Sigmoid colon (tissue), 7 donors: Measurements from ENCODE around the gene HMG20A. TPM values are rescaled to one million over a fixed set of nuclear protein-coding genes. Genes with fewer than 3 reads are reported as not detected.
A peak's percentile ranks its signal among the peaks of the same experiment; 100 is the strongest.

Experiments used
- DNase-seq: peaks from one replicate; pipeline ENCODE4 v3.0.0-alpha.2; 2019
- H3K27ac ChIP-seq, 4 donors: fragments of 200-600 bp; sonication (generic); one replicate each; pipeline ENCODE4 v1.5.1; 2016 to 2019; ENCODE audit warnings: mild to moderate bottlenecking in 1 of 4
- H3K27me3 ChIP-seq, 3 donors: fragments of 200-600 bp; sonication (generic); one replicate each; pipeline ENCODE4 v1.5.1; 2019; ENCODE audit warnings: mild to moderate bottlenecking in 1 of 3
- H3K36me3 ChIP-seq, 4 donors: fragments of 200-600 bp; sonication (generic); one replicate each; pipeline ENCODE4 v1.5.1; 2016 to 2019
- H3K4me1 ChIP-seq, 4 donors: fragments of 200-600 bp; sonication (generic); one replicate each; pipeline ENCODE4 v1.5.1; 2017 to 2019
- H3K4me3 ChIP-seq, 4 donors: fragments of 200-600 bp; sonication (generic); one replicate each; pipeline ENCODE4 v1.5.1; 2017 to 2019; ENCODE audit warnings: mild to moderate bottlenecking in 2 of 4, moderate library complexity in 1 of 4
- H3K9me3 ChIP-seq, 4 donors: fragments of 200-600 bp in 3 of 4; sonication (generic) in 3 of 4; one replicate each; pipeline versions ENCODE4 v1.5.1 to v1.6.1; 2013 to 2019
- EP300 ChIP-seq, 4 donors: sonication (generic); formaldehyde crosslinking; IDR thresholded peaks; one replicate each; pipeline ENCODE4 v1.6.1; 2017; ENCODE audit warnings: antibody characterized with exemption in 4 of 4
- POLR2A ChIP-seq, 2 donors: fragments of 450-650 bp; IDR thresholded peaks; one replicate each; pipeline ENCODE4 v1.6.1; 2016; ENCODE audit warnings: antibody characterized with exemption in 2 of 2, mild to moderate bottlenecking in 2 of 2, moderate library complexity in 2 of 2
- POLR2AphosphoS5 ChIP-seq, 4 donors: sonication (generic); formaldehyde crosslinking; IDR thresholded peaks; one replicate each; pipeline ENCODE4 v1.6.1; 2017; ENCODE audit warnings: antibody characterized with exemption in 4 of 4
- WGBS, 2 donors: extraction: QIAGEN DNeasy Blood & Tissue Kit; methylation state at CpG; one replicate each; pipeline ENCODE4 v1.1.7; 2013; 5-methylcytosine and 5-hydroxymethylcytosine counted together
- intact Hi-C: fragments of 100-400 bp; cut with DNase I; formaldehyde crosslinking; loops from one replicate; pipeline ENCODE4 v1.15.1; 2023
- polyA plus RNA-seq, 3 donors: library from polyadenylated mRNA; stranded (reverse); fragments of 200-250 nt; gene quantifications; one replicate each; pipeline ENCODE4 v1.2.3, GENCODE V29; 2013
- total RNA-seq, 4 donors: library from RNA; depleted of rRNA; stranded (reverse); fragments of >200 nt; gene quantifications; one replicate each; pipeline ENCODE4 v1.1.0, GENCODE V29; 2016
- TF ChIP-seq, protein P1 (sequence below), 4 experiments: fragments of 450-650 bp in 3 of 4; fragments of 200-600 bp in 1 of 4; IDR thresholded peaks; one replicate each; pipeline ENCODE4 v1.5.1; 2016 to 2019; ENCODE audit warnings: antibody characterized with exemption in 4 of 4, mild to moderate bottlenecking in 3 of 4, moderate library complexity in 2 of 4
- donor health status: healthy with polysubstance abuse.
- donor health status: Bipolar disorder and iron deficiency.
- donor health status: healthy.

Gene HMG20A
- 10 to 100 TPM; 22.5 to 29.0 (median 25.8) TPM for total RNA-seq
- 10 to 100 TPM in 2 of 3 donors, 1 to 10 TPM in 1; 7.8 to 19.1 (median 11.3) TPM for polyA plus RNA-seq

DNA sequence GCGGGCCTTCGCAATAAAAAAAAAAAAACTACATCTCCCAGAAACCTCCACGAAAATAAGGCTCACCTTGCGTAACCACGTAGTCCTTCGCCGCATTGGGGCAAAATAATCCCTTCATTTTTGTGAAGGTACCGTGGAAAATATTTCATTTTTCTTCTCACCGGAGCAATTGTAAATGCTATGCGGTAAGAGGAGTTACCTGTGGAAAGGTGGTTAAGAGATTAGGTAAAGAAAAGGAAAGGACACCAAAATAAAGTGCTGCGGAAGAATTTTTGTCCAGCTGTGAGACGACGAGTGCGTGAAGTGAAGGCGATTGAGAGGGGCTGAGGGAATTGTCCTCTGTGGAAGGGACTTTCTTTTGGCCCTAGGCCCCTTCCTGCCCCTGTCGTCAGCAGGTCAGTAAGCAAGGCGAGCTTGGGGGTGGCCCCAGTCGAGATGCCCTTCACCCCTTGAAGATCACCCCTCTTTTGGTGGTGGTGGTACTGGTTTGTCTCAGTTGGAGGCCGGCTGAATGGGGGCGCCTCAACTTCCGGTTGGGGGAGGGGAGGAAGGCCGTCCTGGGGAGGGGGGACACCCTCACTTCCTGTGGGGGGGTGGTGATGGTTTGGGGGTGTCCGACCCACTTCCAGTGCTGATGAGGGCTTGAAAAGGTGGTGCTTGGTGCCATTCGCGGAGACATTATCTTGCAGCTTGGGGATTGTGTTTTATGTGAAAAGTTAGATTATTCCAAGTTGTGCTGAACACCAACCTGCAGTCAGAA, at the start of gene HMG20A:
Gene HMG20A, plus strand, starts transcription at position 279 of the 760 bp plus-strand sequence. CDS start 37,520 bp downstream, outside the sequence.
- 1% methylated on average over 25 of the region's 25 CpGs for WGBS, 2 donors
- peak within 1 kb of the TSS; percentile 88 to 95 (median 90) for H3K4me3 ChIP-seq
- H3K27me3 ChIP-seq = no peaks in the 10 kb centered on the region
- no peaks in the 10 kb centered on the region for H3K9me3 ChIP-seq
- H3K36me3 ChIP-seq = no peaks in the 10 kb centered on the region
- DNase-seq = peak; percentile 80
- intact Hi-C loops = loop anchor here (1.0 to 2.0 kb wide), 2 partner anchors 77 to 350 kb away; partner anchors contain the start of gene TSPAN3
- H3K27ac ChIP-seq = peak within 1 kb of the TSS; percentile 93 to 97 (median 96)
- peaks cover 0 to 50% (median 44%) of the 10 kb centered on the region in 4 donors for H3K4me1 ChIP-seq
- TF ChIP-seq EP300 (IDR thresholded peaks at IDR 0.05) = no peak
- TF ChIP-seq POLR2A (IDR thresholded peaks at IDR 0.05) = peak in 1 of 2 donors; percentile 54
- TF ChIP-seq POLR2AphosphoS5 (IDR thresholded peaks at IDR 0.05) = peak; percentile 44 to 76 (median 55)
- TF ChIP-seq, protein P1, sequence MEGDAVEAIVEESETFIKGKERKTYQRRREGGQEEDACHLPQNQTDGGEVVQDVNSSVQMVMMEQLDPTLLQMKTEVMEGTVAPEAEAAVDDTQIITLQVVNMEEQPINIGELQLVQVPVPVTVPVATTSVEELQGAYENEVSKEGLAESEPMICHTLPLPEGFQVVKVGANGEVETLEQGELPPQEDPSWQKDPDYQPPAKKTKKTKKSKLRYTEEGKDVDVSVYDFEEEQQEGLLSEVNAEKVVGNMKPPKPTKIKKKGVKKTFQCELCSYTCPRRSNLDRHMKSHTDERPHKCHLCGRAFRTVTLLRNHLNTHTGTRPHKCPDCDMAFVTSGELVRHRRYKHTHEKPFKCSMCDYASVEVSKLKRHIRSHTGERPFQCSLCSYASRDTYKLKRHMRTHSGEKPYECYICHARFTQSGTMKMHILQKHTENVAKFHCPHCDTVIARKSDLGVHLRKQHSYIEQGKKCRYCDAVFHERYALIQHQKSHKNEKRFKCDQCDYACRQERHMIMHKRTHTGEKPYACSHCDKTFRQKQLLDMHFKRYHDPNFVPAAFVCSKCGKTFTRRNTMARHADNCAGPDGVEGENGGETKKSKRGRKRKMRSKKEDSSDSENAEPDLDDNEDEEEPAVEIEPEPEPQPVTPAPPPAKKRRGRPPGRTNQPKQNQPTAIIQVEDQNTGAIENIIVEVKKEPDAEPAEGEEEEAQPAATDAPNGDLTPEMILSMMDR (IDR thresholded peaks at IDR 0.05) = no peak

DNA sequence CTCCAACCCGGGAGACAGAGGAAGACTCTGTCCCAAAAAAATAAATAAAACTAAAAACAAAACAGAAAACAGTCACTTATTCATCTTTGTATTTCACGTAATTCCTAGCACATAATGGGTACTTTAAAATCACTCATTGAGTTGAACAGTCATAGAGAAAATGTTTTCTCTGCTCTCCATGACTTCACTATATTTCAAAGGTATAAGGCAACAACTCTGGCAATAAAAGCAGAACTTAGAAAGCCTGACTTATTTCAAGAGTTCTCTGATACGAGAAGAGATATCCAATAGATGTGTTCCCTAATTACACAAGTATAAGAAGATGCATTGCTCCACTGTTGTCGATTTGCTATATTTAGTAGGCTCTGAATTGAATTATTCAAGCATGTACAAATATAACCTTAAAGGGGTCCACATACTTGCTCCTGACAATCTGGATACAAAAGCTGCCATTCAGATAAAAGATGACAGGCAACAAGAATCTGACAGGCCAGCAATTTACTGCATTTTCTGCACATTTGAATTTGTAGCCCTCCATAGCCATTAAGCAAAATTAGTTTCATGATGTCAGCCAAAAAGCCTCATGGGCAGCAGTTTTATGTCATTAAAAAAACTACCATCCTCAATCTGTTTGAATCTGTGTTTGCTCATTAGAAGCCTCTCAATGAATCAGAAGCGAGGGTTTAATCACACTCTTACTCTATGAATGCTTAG, 48.7 kb upstream of the HMG20A start:
- Histone ChIP-seq H3K4me3 (no peak overlapping the region), H3K36me3 (no peaks in the 10 kb centered on the region), H3K27me3 (no peaks in the 10 kb centered on the region), H3K9me3 (no peaks in the 10 kb centered on the region), H3K27ac (no peak overlapping the region), H3K4me1 (no peaks in the 10 kb centered on the region)
- WGBS, 2 donors = 87 to 95% methylated on average over 5 of the region's 5 CpGs
- TF ChIP-seq POLR2A (IDR thresholded peaks at IDR 0.05) (no peak), EP300 (IDR thresholded peaks at IDR 0.05) (no peak), POLR2AphosphoS5 (IDR thresholded peaks at IDR 0.05) (no peak)
- TF ChIP-seq, protein P1 (IDR thresholded peaks at IDR 0.05) = no peak
- intact Hi-C loops = no loop called here
- no peak for DNase-seq

DNA sequence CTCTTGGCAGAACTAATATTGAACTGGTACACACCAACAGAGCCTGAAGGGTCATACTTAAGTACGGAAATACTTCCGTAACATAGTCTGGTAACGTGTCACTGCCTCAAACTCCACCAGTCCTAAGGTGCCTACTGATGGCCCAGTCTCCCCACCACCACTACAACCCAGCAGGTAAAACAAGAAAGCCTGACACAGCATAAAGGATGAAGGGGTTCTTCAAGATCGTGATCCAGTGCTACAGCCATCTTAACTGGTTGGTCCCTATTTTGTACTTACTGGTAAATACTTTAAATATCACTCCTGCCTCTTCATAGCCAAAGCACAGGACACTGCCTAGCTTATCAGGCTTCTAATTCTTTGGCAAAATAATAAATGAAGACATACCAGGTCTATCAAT, 47.2 kb upstream of the HMG20A start:
- WGBS, 2 donors = 71 to 84% methylated on average over 4 of the region's 4 CpGs
- Histone ChIP-seq H3K4me3 (no peak overlapping the region), H3K36me3 (no peaks in the 10 kb centered on the region), H3K4me1 (no peaks in the 10 kb centered on the region), H3K9me3 (no peaks in the 10 kb centered on the region), H3K27me3 (no peaks in the 10 kb centered on the region), H3K27ac (no peak overlapping the region)
- TF ChIP-seq EP300 (IDR thresholded peaks at IDR 0.05) = no peak
- intact Hi-C loops = no loop called here
- no peak for DNase-seq

DNA sequence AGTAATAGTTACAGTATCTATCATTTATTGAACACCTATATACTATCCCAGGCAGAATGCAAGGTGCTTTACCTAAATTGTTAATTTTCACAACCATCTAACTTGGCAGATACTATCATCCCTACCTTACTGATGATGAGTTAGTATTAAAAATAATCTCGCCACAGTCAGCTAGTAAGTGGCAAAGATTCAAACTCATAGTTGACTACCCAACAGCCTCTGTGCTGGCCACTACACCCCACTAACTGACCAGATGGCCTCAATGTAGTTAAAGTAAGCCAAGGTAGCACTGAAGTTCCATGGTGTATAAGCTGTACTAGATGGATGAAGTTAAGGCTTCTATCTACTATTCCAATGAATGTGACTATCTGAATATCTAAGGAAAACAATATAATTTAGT, 45.6 kb upstream of the HMG20A start:
- intact Hi-C loops = no loop called here
- Histone ChIP-seq H3K27me3 (no peaks in the 10 kb centered on the region), H3K9me3 (no peaks in the 10 kb centered on the region), H3K27ac (no peak overlapping the region), H3K4me1 (no peaks in the 10 kb centered on the region), H3K36me3 (no peaks in the 10 kb centered on the region), H3K4me3 (no peak overlapping the region)
- 97 to 98% methylated on average over 1 of the region's 1 CpG for WGBS, 2 donors
- DNase-seq = no peak
- TF ChIP-seq POLR2AphosphoS5 (IDR thresholded peaks at IDR 0.05) (no peak), EP300 (IDR thresholded peaks at IDR 0.05) (no peak), POLR2A (IDR thresholded peaks at IDR 0.05) (no peak)
- TF ChIP-seq, protein P1 (IDR thresholded peaks at IDR 0.05) = no peak

DNA sequence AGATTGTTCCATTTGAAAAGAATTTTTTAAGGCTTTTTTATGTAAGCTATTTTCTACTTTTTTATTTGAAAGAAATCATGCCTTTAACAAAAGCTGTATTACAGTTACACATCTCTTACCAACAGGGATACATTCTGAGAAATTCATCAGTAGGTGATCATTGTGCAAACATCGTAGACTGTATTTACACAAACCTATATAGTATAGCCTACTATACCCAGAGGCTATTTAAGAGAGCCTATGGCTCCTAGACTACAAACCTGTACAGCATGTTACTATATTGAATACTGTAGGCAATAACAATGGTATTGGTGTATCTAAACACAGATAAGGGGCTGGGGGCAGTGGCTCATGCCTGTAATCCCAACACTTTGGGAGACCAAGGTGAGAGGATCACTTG, 43.9 kb upstream of the HMG20A start:
- WGBS, 2 donors = 25 to 85% methylated on average over 1 of the region's 1 CpG
- Histone ChIP-seq H3K36me3 (no peaks in the 10 kb centered on the region), H3K27ac (no peak overlapping the region), H3K4me1 (no peaks in the 10 kb centered on the region), H3K4me3 (no peak overlapping the region), H3K27me3 (no peaks in the 10 kb centered on the region), H3K9me3 (no peaks in the 10 kb centered on the region)
- no peak for TF ChIP-seq EP300 (IDR thresholded peaks at IDR 0.05)
- TF ChIP-seq POLR2AphosphoS5 (IDR thresholded peaks at IDR 0.05) = no peak
- TF ChIP-seq, protein P1 (IDR thresholded peaks at IDR 0.05) = no peak
- TF ChIP-seq POLR2A (IDR thresholded peaks at IDR 0.05) = no peak
- intact Hi-C loops = no loop called here
- no peak for DNase-seq
